HG02981 (cell line): ENCODE measurements around the gene TBPL1.

ENCODE experiments used
- ATAC-seq: cut with Tn5 transposase; IDR thresholded peaks from one replicate; pipeline ENCODE4 v1.9.1; 2021; ENCODE audit warnings: mild to moderate bottlenecking, moderate library complexity; ENCODE audit not compliant: unreplicated experiment

Gene TBPL1

GRCh38 chr6:134005800-134006199 is 52.8 kb downstream of the TBPL1 start:
- ATAC-seq, result no peak

- ATAC-seq, result no peak
Observed at GRCh38 chr6:134007077-134007476, 54.1 kb downstream of the TBPL1 start.

- ATAC-seq, result no peak
Observed at GRCh38 chr6:134009876-134010275, 56.9 kb downstream of the TBPL1 start.

- ATAC-seq, result no peak
Observed at GRCh38 chr6:134010400-134010799, 57.4 kb downstream of the TBPL1 start.

GRCh38 chr6:134010974-134011373 is 58.0 kb downstream of the TBPL1 start:
- ATAC-seq, result no peak

- ATAC-seq, result no peak
Observed at GRCh38 chr6:134014588-134015137, 61.6 kb downstream of the TBPL1 start.

- no peak for ATAC-seq
Observed at GRCh38 chr6:134015719-134016557, 62.9 kb downstream of the TBPL1 start.

GRCh38 chr6:134016558-134016814 is 63.5 kb downstream of the TBPL1 start:
- ATAC-seq, result no peak

- ATAC-seq, result no peak
Observed at GRCh38 chr6:134020071-134020470, 67.0 kb downstream of the TBPL1 start.

GRCh38 chr6:134020543-134020942 is 67.5 kb downstream of the TBPL1 start:
- no peak for ATAC-seq

GRCh38 chr6:134020968-134021367 is 67.9 kb downstream of the TBPL1 start:
- ATAC-seq, result no peak

GRCh38 chr6:134021396-134022122 is 68.5 kb downstream of the TBPL1 start:
- no peak for ATAC-seq

GRCh38 chr6:134022650-134023049 is 69.6 kb downstream of the TBPL1 start:
- no peak for ATAC-seq

- ATAC-seq, result no peak
Observed at GRCh38 chr6:134026597-134026996, 73.6 kb downstream of the TBPL1 start.

- ATAC-seq, result no peak
Observed at GRCh38 chr6:134028438-134028837, 75.4 kb downstream of the TBPL1 start.

- no peak for ATAC-seq
Observed at GRCh38 chr6:134029495-134030455, 76.8 kb downstream of the TBPL1 start.

- no peak for ATAC-seq
Observed at GRCh38 chr6:134031696-134032255, 78.8 kb downstream of the TBPL1 start.

GRCh38 chr6:134034478-134034877 is 81.5 kb downstream of the TBPL1 start:
- no peak for ATAC-seq

- ATAC-seq, result peak; percentile 11
Observed at GRCh38 chr6:134034961-134035822, 82.2 kb downstream of the TBPL1 start.

- peak; percentile 82 for ATAC-seq
Observed at GRCh38 chr6:134035823-134036296, 82.8 kb downstream of the TBPL1 start.
